ENCODE results near the gene TMEM209.

TMEM209 gene

DNA sequence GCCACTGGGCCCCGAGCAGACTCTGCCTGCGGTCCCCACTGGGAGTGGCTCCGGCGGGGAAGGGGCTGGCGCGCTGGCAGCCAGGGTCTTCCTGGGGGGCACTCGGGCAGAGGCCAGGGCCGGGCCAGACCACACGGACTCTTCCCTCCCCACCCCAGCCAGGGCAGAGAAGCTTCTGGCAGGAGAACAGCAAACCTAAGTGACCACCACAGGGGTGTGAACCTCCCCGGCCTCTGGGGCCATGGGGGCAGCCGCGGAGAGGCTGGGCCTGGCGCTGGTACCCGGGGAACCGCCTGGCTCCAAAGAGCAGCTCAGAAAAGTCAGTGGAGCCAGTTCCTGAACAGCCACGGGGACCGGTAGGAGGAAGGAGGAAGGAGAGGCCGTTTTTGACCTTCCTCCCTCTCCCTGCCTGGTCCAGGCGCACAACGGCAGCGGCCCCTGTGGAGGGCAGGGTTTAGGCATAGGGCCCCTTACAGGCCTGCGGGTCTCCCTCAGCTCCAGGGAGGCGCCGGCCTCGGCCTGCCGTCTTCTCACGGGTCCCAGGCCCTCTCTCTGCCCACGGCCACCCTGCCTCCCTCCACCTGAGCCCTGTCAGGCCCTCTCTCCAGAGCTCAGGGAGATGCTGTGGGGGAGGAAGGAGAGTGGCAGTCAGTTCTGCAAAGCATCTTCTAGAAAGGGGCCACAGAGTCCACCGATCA is 51.8 kb downstream of the TMEM209 start:
- no peak for DNase-seq (ENCODE audit: extremely low read depth, low read depth)
- H3K4me3 ChIP-seq (replicated peaks; ENCODE audit: low read depth, low read length), result no peak overlapping the region
- TF ChIP-seq, protein P1, sequence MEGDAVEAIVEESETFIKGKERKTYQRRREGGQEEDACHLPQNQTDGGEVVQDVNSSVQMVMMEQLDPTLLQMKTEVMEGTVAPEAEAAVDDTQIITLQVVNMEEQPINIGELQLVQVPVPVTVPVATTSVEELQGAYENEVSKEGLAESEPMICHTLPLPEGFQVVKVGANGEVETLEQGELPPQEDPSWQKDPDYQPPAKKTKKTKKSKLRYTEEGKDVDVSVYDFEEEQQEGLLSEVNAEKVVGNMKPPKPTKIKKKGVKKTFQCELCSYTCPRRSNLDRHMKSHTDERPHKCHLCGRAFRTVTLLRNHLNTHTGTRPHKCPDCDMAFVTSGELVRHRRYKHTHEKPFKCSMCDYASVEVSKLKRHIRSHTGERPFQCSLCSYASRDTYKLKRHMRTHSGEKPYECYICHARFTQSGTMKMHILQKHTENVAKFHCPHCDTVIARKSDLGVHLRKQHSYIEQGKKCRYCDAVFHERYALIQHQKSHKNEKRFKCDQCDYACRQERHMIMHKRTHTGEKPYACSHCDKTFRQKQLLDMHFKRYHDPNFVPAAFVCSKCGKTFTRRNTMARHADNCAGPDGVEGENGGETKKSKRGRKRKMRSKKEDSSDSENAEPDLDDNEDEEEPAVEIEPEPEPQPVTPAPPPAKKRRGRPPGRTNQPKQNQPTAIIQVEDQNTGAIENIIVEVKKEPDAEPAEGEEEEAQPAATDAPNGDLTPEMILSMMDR (IDR thresholded peaks at IDR 0.05; ENCODE audit: low read depth, low read length, missing control alignments), result no peak

GRCh38 chr7:130152493-130153210 is 52.6 kb downstream of the TMEM209 start:
- H3K4me3 ChIP-seq (replicated peaks; ENCODE audit: low read depth, low read length), result no peak overlapping the region
- TF ChIP-seq, protein P1 (IDR thresholded peaks at IDR 0.05; ENCODE audit: low read depth, low read length, missing control alignments), result no peak
- DNase-seq (ENCODE audit: extremely low read depth, low read depth), result no peak

DNA sequence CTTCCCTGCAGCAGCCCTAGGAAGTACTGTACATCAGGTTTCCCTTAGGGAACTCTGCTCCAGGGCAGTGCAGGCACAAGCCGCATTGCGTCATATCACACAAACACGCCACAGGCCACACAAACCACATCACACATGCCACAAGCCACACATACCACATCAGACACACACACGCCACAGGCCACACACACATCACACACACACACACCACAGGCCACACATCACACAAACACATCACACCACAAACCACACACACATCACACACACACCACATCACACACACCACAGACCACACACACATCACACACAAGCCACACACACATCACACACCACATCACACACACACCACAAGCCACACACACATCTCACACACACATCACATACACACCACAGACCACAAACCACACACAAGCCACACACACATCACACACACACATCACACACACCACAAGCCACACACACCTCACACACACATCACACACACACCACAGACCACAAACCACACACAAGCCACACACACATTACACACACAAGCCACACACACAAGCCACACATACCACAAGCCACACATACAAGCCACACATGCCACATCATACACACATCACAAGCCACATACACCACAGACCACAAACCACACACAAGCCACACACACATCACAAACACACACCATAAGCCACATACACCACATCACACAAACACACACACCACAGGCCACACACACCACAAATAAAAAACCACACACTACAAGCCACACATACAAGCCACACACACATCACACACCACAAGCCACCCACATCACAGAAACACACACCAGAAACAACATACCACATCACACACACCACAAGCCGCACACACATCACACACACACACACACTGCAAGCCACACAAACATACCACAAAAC is 53.4 kb downstream of the TMEM209 start:
- TF ChIP-seq, protein P1 (IDR thresholded peaks at IDR 0.05; ENCODE audit: low read depth, low read length, missing control alignments), result no peak
- DNase-seq (ENCODE audit: extremely low read depth, low read depth), result no peak
- no peak overlapping the region for H3K4me3 ChIP-seq (replicated peaks; ENCODE audit: low read depth, low read length)

DNA sequence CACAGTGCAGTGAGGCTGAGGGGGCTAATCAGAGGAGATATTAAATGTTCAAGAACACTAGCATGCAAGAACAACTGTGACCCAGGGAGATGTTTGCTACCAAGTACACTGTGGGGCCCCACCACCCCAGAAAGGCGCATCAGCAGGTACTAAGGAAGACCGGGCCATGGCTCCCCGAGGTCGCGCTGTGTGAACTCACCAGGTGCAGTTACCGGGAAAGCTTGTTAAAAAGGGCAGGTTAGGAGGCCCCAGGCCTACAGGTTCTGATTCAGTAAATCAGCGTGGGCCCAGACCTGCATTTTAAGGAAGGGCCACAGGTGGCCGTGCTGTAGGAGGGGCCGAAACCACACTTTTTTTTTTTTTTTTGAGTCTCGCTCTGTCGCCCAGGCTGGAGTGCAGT is 54.6 kb downstream of the TMEM209 start:
- no peak for DNase-seq (ENCODE audit: extremely low read depth, low read depth)
- TF ChIP-seq, protein P1 (IDR thresholded peaks at IDR 0.05; ENCODE audit: low read depth, low read length, missing control alignments), result no peak
- H3K4me3 ChIP-seq (replicated peaks; ENCODE audit: low read depth, low read length), result no peak overlapping the region

GRCh38 chr7:130149281-130150139 is 55.7 kb downstream of the TMEM209 start:
- H3K4me3 ChIP-seq (replicated peaks; ENCODE audit: low read depth, low read length), result no peak overlapping the region
- TF ChIP-seq, protein P1 (IDR thresholded peaks at IDR 0.05; ENCODE audit: low read depth, low read length, missing control alignments), result no peak
- no peak for DNase-seq (ENCODE audit: extremely low read depth, low read depth)

- no peak for DNase-seq (ENCODE audit: extremely low read depth, low read depth)
- no peak overlapping the region for H3K4me3 ChIP-seq (replicated peaks; ENCODE audit: low read depth, low read length)
- TF ChIP-seq, protein P1 (IDR thresholded peaks at IDR 0.05; ENCODE audit: low read depth, low read length, missing control alignments), result no peak
Observed at GRCh38 chr7:130148561-130148960, 56.6 kb downstream of the TMEM209 start.
